ENCODE data around the gene PKD1L1.

GRCh38 chr7:47756636-47757035, 191.6 kb downstream of the PKD1L1 start:
- TF ChIP-seq YY1 (IDR thresholded peaks at IDR 0.05; ENCODE audit: insufficient read depth, insufficient read length) (no peak), ZNF274 (IDR thresholded peaks at IDR 0.05; ENCODE audit: low read depth, low read length) (no peak)

All from NT2/D1 (cell line).